Left cardiac atrium (tissue), 4 donors: Measurements from ENCODE around the gene IGLL1. TPM values are rescaled to one million over a fixed set of nuclear protein-coding genes. Genes with fewer than 3 reads are reported as not detected.
A peak's percentile ranks its signal among the peaks of the same experiment; 100 is the strongest.
"Not testable (repeated sequence)": the region's sequence is repeated elsewhere in the genome, so short reads cannot be mapped to it uniquely, and the experiment has no call there.

Source experiments
- ATAC-seq, 2 donors: fragments of 200-7000 bp; cut with Tn5 transposase; one replicate each; pipeline ENCODE4 v1.9.1; 2020; ENCODE audit warnings: mild to moderate bottlenecking in 2 of 2, moderate library complexity in 2 of 2
- DNase-seq: peaks from one replicate; pipeline ENCODE4 v3.0.0-alpha.2; 2020
- intact Hi-C, 2 donors: fragments of 100-400 bp; cut with DNase I; formaldehyde crosslinking; loops; one replicate each; pipeline versions ENCODE4 v1.14.1 to v1.15.1; 2022 to 2023
- total RNA-seq, 2 donors: library from RNA; stranded (reverse); fragmentation: NEBNext Ultra II Directional; extraction: Animal tissue kit (Norgen Biotek cat#: 25700); gene quantifications; one replicate each; pipeline ENCODE4 v1.2.1, GENCODE V29; 2021
- donor health status: DM: no; HTN: yes; CAD: no.
- donor health status: DM: no; HTN: yes; CAD: no; lungs with severe emphysema.
- donor health status: DM: yes; HTN: yes; CAD: no.
- donor health status: Dilated cardiomyopathy.

The IGLL1 gene
- total RNA-seq, 2 donors from 2014 or later, result not detected

DNA sequence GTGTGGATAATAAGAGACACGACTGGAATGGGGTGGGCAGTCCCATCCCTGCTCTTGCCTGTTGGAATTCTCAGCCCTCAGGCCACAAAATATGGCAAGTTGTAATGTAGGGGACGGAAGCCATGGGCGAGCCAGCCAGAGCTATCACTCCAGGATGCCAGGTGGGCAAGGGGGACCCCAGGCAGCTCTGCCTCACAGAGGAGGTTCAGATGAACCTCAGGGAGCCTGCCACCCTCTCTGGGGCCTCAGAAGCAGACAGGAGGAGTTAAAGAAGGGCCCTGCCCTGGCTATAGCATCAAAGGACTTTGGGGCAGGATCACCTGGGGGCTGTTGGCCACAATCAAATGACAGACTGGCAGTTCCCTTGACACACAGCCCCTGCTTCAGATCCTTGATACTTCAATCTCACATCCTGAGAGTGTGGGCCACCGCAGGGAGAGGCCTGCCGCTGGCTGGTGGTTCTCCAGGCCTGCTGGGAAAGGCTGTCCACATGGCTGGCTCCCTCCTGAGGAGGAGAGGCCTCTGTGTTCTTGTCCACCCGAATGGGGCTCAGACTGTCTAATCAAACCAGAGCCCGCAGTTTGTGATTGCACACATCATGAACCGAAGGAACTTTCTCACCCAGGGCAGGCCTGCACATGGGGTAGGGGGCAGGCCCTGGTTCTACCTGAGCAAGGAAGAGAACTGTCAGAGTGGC lies 31.4 kb downstream of the IGLL1 start:
- DNase-seq (no peak), ATAC-seq (no peak)
- intact Hi-C loops, result loop anchor here (10.0 kb wide), 2 partner anchors 296 to 406 kb away; no protein-coding TSS in a partner anchor

DNA sequence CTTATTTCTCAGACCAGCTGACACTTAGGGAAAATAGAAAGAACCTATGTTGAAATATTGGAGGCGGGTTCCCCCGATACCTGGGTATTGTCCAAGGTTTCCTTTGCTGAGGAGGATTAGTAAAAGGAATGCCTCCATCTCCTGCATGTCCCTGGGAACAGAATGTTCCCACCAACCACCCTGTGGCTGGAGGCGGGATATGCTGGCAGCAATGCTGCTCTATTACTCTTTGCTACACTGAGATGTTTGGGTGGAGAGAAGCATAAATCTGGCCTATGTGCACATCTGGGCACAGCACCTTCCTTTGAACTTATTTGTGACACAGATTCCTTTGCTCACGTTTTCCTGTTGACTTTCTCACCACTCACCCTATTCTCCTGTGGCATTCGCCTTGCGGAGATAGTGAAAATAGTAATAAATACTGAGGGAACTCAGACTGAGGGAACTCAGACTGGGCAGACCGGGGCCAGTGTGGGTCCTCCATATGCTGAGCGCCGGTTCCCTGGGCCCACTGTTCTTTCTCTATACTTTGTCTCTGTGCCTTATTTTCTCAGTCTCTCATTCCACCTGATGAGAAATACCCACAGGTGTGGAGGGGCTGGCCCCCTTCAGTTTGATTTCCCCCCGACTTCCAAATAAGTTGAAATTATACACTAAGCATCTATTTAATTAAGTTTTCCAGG lies 32.1 kb downstream of the IGLL1 start:
- no peak for DNase-seq
- intact Hi-C loops, result loop anchor here (10.0 kb wide), 2 partner anchors 297 to 407 kb away; no protein-coding TSS in a partner anchor

DNA sequence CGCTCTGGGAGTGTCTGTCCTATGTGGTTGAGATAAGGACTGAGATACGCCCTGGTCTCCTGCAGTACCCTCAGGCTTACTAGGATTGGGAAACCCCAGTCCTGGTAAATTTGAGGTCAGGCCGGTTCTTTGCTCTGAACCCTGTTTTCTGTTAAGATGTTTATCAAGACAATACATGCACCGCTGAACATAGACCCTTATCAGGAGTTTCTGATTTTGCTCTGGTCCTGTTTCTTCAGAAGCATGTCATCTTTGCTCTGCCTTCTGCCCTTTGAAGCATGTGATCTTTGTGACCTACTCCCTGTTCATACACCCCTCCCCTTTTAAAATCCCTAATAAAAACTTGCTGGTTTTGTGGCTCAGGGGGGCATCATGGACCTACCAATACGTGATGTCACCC lies 32.7 kb downstream of the IGLL1 start:
- not testable (repeated sequence) for ATAC-seq, DNase-seq
- intact Hi-C loops, result loop anchor here (10.0 kb wide), 2 partner anchors 297 to 407 kb away; no protein-coding TSS in a partner anchor

More for the DNA sequence above, 32.1 kb downstream of the IGLL1 start:
- no peak for ATAC-seq

DNA sequence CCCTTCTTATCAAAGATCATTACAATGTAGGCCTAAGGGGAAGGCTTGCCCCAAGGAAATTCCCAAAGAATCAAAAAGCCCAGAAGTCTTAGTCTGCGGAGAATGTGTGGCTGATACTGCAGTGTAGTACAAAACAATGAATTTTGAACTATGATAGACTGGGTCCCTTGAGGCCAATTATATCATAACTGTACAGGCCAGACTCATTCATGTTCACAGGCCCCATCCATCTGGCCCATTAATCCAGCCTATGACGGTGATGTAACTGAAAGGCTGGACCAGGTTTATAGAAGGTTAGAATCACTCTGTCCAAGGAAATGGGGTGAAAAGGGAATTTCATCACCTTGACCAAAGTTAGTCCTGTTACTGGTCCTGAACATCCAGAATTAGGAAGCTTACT lies 35.2 kb downstream of the IGLL1 start:
- intact Hi-C loops, result loop anchor here (5.0 to 10.0 kb wide), 4 partner anchors 47 to 410 kb away; no protein-coding TSS in a partner anchor
- ATAC-seq (no peak), DNase-seq (no peak)

DNA sequence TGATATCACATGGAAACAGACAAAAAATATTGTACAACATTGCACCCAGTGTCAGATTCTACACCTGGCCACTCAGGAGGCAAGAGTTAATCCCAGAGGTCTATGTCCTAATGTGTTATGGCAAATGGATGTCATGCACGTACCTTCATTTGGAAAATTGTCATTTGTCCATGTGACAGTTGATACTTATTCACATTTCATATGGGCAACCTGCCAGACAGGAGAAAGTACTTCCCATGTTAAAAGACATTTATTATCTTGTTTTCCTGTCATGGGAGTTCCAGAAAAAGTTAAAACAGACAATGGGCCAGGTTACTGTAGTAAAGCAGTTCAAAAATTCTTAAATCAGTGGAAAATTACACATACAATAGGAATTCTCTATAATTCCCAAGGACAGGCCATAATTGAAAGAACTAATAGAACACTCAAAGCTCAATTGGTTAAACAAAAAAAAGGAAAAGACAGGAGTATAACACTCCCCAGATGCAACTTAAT lies 36.5 kb downstream of the IGLL1 start:
- DNase-seq, ATAC-seq: not testable (repeated sequence)
- intact Hi-C loops, result loop anchor here (5.0 to 10.0 kb wide), 4 partner anchors 49 to 411 kb away; no protein-coding TSS in a partner anchor

DNA sequence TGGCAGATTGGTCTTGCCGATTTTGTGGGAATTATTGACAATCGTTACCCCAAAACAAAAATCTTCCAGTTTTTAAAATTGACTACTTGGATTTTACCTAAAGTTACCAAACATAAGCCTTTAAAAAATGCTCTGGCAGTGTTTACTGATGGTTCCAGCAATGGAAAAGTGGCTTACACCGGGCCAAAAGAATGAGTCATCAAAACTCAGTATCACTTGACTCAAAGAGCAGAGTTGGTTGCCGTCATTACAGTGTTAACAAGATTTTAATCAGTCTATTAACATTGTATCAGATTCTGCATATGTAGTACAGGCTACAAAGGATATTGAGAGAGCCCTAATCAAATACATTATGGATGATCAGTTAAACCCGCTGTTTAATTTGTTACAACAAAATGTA lies 37.2 kb downstream of the IGLL1 start:
- DNase-seq (no peak), ATAC-seq (no peak)
- intact Hi-C loops, result loop anchor here (5.0 to 10.0 kb wide), 4 partner anchors 49 to 412 kb away; no protein-coding TSS in a partner anchor

DNA sequence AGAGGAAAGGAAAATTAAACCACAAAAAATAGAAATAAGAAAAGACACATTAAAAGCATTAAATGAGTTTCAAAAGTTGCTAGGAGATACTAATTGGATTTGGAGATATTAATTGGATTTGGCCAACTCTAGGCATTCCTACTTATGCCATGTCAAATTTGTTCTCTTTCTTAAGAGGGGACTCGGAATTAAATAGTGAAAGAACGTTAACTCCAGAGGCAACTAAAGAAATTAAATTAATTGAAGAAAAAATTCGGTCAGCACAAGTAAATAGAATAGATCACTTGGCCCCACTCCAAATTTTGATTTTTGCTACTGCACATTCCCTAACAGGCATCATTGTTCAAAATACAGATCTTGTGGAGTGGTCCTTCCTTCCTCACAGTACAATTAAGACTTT lies 37.7 kb downstream of the IGLL1 start:
- intact Hi-C loops, result loop anchor here (5.0 to 10.0 kb wide), 4 partner anchors 50 to 412 kb away; no protein-coding TSS in a partner anchor
- DNase-seq, ATAC-seq: not testable (repeated sequence)

DNA sequence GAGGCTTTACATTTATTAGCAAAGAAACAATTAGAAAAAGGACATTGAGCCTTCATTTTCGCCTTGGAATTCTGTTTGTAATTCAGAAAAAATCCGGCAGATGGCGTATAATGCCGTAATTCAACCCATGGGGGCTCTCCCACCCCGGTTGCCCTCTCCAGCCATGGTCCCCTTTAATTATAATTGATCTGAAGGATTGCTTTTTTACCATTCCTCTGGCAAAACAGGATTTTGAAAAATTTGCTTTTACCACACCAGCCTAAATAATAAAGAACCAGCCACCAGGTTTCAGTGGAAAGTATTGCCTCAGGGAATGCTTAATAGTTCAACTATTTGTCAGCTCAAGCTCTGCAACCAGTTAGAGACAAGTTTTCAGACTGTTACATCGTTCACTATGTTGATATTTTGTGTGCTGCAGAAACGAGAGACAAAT lies 38.2 kb downstream of the IGLL1 start:
- not testable (repeated sequence) for ATAC-seq, DNase-seq
- intact Hi-C loops, result loop anchor here (5.0 to 10.0 kb wide), 4 partner anchors 50 to 413 kb away; no protein-coding TSS in a partner anchor

DNA sequence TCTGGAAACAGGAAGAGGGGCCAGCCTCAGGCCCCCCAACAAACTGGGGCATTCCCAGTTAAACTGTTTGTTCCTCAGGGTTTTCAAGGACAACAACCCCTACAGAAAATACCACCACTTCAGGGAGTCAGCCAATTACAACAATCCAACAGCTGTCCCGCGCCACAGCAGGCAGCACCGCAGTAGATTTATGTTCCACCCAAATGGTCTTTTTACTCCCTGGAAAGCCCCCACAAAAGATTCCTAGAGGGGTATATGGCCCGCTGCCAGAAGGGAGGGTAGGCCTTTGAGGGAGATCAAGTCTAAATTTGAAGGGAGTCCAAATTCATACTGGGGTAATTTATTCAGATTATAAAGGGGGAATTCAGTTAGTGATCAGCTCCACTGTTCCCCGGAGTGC lies 39.3 kb downstream of the IGLL1 start:
- intact Hi-C loops, result loop anchor here (5.0 to 10.0 kb wide), 4 partner anchors 51 to 414 kb away; no protein-coding TSS in a partner anchor
- ATAC-seq, DNase-seq: not testable (repeated sequence)

DNA sequence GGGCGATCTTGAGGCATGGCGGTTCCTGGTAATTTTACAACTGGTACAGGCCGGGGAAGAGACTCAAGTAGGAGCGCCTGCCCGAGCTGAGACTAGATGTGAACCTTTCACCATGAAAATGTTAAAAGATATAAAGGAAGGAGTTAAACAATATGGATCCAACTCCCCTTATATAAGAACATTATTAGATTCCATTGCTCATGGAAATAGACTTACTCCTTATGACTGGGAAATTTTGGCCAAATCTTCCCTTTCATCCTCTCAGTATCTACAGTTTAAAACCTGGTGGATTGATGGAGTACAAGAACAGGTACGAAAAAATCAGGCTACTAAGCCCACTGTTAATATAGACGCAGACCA lies 40.3 kb downstream of the IGLL1 start:
- intact Hi-C loops, result loop anchor here (5.0 to 10.0 kb wide), 5 partner anchors 52 to 415 kb away; no protein-coding TSS in a partner anchor
- not testable (repeated sequence) for DNase-seq, ATAC-seq

DNA sequence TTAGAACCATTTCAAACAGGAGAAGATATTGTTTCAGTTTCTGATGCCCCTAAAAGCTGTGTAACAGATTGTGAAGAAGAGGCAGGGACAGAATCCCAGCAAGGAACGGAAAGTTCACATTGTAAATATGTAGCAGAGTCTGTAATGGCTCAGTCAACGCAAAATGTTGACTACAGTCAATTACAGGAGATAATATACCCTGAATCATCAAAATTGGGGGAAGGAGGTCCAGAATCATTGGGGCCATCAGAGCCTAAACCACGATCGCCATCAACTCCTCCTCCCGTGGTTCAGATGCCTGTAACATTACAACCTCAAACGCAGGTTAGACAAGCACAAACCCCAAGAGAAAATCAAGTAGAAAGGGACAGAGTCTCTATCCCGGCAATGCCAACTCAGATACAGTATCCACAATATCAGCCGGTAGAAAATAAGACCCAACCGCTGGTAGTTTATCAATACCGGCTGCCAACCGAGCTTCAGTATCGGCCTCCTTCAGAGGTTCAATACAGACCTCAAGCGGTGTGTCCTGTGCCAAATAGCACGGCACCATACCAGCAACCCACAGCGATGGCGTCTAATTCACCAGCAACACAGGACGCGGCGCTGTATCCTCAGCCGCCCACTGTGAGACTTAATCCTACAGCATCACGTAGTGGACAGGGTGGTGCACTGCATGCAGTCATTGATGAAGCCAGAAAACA lies 40.8 kb downstream of the IGLL1 start:
- intact Hi-C loops, result loop anchor here in 1 of 2 donors (5.0 kb wide), 1 partner anchor 137 kb away; no protein-coding TSS in a partner anchor
- peak; percentile 84 for DNase-seq
- peak; percentile 96 to 98 for ATAC-seq

DNA sequence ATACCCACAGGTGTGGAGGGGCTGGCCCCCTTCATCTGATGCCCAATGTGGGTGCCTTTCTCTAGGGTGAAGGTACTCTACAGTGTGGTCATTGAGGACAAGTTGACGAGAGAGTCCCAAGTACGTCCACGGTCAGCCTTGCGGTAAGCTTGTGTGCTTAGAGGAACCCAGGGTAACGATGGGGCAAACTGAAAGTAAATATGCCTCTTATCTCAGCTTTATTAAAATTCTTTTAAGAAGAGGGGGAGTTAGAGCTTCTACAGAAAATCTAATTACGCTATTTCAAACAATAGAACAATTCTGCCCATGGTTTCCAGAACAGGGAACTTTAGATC lies 41.4 kb downstream of the IGLL1 start:
- intact Hi-C loops, result loop anchor here in 1 of 2 donors (5.0 kb wide), 1 partner anchor 136 kb away; no protein-coding TSS in a partner anchor
- not testable (repeated sequence) for ATAC-seq

DNA sequence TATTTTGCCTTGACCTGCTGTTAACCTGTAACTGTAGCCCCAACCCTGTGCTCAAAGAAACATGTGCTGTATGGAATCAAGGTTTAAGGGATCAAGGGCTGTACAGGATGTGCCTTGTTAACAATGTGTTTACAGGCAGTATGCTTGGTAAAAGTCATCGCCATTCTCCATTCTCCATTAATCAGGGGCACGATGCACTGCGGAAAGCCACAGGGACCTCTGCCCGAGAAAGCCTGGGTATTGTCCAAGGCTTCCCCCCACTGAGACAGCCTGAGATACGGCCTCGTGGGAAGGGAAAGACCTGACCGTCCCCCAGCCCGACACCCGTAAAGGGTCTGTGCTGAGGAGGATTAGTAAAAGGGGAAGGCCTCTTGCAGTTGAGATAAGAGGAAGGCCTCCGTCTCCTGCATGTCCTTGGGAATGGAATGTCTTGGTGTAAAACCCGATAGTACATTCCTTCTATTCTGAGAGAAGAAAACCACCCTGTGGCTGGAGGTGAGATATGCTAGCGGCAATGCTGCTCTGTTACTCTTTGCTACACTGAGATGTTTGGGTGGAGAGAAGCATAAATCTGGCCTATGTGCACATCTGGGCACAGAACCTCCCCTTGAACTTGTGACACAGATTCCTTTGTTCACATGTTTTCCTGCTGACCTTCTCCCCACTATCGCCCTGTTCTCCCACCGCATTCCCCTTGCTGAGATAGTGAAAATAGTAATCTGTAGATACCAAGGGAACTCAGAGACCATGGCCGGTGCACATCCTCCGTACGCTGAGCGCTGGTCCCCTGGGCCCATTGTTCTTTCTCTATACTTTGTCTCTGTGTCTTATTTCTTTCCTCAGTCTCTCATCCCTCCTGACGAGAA lies 42.0 kb downstream of the IGLL1 start:
- ATAC-seq, DNase-seq: not testable (repeated sequence)
- intact Hi-C loops, result loop anchor here in 1 of 2 donors (5.0 kb wide), 1 partner anchor 136 kb away; no protein-coding TSS in a partner anchor

More for the DNA sequence above, 41.4 kb downstream of the IGLL1 start:
- DNase-seq, result not testable (repeated sequence)

DNA sequence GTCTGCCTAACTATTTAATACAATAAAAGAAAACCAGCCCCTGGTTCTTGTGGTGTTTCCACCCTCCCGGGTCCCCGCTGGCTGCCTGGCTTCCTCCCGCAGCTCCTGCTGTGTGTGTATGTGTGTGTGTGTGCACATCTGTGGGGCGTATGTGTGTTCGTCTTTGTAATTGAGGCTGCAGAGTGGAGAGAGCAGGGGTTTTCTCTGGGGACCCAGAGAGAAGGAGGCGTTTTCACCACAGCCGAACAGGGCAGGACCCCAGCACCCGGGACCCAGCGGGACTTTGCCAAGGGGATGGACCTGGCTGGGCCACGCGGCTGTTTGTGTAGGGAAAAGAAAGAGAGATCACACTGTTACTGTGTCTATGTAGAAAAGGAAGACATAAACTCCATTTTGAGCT lies 42.7 kb downstream of the IGLL1 start:
- ATAC-seq (no peak), DNase-seq (no peak)

DNA sequence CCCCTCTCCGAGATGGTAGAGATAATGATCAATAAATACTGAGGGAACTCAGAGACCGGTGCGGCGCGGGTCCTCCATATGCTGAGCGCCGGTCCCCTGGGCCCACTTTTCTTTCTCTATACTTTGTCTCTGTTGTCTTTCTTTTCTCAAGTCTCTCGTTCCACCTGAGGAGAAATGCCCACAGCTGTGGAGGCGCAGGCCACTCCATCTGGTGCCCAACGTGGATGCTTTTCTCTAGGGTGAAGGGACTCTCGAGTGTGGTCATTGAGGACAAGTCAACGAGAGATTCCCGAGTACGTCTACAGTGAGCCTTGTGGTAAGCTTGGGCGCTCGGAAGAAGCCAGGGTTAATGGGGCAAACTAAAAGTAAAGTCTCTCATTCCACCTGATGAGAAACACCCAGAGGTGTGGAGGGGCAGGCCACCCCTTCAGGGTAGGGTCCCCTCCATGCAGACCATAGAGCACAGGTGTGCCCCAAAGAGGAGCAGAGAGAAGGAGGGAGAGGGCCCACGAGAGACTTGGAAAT lies 43.2 kb downstream of the IGLL1 start:
- DNase-seq, result no peak
- intact Hi-C loops, result loop anchor here in 1 of 2 donors (5.0 kb wide), 1 partner anchor 135 kb away; no protein-coding TSS in a partner anchor
- ATAC-seq, result no peak

More for the DNA sequence above, 42.7 kb downstream of the IGLL1 start:
- intact Hi-C loops, result loop anchor here in 1 of 2 donors (5.0 kb wide), 1 partner anchor 135 kb away; no protein-coding TSS in a partner anchor

DNA sequence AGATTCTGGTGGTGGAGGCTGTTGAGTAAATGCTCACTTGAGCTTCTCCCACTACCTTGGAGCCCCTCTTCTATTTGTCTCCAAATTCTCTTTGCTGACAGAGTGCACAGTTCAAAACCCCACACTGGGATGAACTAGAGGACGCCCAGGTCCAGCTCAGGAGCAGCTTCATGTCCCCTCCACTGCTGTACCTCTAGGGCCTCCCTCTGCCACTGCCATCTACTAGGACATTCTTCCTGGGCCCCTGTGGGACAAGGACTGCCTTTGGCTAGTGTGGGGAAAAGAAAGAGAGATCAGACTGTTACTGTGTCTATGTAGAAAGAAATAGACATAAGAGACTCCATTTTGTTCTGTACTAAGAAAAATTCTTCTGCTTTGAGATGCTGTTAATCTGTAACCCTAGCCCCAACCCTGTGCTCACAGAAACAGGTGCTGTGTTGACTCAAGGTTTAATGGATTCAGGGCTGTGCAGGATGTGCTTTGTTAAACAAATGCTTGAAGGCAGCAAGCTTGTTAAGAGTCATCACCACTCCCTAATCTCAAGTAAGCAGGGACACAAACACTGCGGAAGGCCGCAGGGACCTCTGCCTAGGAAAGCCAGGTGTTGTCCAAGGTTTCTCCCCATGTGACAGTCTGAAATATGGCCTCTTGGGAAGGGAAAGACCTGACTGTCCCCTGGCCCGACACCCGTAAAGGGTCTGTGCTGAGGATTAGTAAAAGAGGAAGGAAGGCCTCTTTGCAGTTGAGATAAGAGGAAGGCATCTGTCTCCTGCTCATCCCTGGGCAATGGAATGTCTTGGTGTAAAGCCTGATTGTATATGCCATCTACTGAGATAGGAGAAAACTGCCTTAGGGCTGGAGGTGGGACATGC lies 44.1 kb downstream of the IGLL1 start:
- intact Hi-C loops, result loop anchor here in 1 of 2 donors (5.0 kb wide), 1 partner anchor 134 kb away; no protein-coding TSS in a partner anchor
- not testable (repeated sequence) for DNase-seq, ATAC-seq
